Uterus (tissue), 2 donors: ENCODE data around the gene POLD4.

Experiments used
- CTCF ChIP-seq, 4 experiments: fragments of 200-600 bp in 2 of 4; fragments of 450-650 bp in 2 of 4; sonication (generic) in 2 of 4; IDR thresholded peaks; one replicate each; pipeline ENCODE4 v1.5.1; 2016 to 2019; ENCODE audit warnings: antibody characterized with exemption in 4 of 4, mild to moderate bottlenecking in 2 of 4, moderate library complexity in 1 of 4
- POLR2A ChIP-seq, 2 donors: fragments of 450-650 bp; IDR thresholded peaks; one replicate each; pipeline ENCODE4 v1.6.1; 2016; ENCODE audit warnings: antibody characterized with exemption in 2 of 2, mild to moderate bottlenecking in 1 of 2, moderate library complexity in 1 of 2

DNA sequence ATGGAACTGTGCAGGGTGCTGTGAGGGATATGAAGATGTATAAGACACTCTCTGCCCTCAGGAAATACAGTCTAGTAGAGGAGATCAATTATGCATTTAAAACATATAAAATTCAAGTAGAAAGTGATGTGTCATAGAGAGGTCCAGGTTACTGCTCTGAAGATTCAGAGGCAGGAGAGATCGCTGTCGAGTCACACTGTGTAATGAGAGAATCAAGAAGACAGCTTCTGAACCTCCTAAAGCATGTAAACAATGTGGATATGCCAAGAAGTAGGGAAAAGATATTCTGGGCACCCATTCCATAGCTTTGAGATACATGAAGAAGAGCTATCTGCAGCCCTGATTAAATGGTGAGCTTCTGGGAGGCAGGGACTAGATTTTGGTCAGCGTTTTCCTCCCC is 33.3 kb downstream of the POLD4 start:
- TF ChIP-seq POLR2A (IDR thresholded peaks at IDR 0.05) = no peak
- TF ChIP-seq CTCF (IDR thresholded peaks at IDR 0.05) = no peak
